HG03457 (cell line): ENCODE data around the gene TCF3.
"Not testable (repeated sequence)": the region's sequence is repeated elsewhere in the genome, so short reads cannot be mapped to it uniquely, and the experiment has no call there.

Experiments used
- ATAC-seq: cut with Tn5 transposase; IDR thresholded peaks from one replicate; pipeline ENCODE4 v1.9.1; 2021; ENCODE audit warnings: moderate number of reproducible peaks; ENCODE audit not compliant: unreplicated experiment

Gene TCF3

GRCh38 chr19:1653300-1653628 lies 849 bp upstream of the TCF3 start:
- ATAC-seq = no peak

GRCh38 chr19:1651568-1652291 lies 685 bp downstream of the TCF3 start:
- no peak for ATAC-seq

GRCh38 chr19:1650650-1651567 lies 1.5 kb downstream of the TCF3 start:
- ATAC-seq = no peak

- no peak for ATAC-seq
These were observed 2.4 kb downstream of the TCF3 start for GRCh38 chr19:1649706-1650649.

- no peak for ATAC-seq
These were observed 3.4 kb downstream of the TCF3 start for GRCh38 chr19:1648920-1649541.

- ATAC-seq = no peak
These were observed 4.0 kb downstream of the TCF3 start for GRCh38 chr19:1648459-1648849.

- ATAC-seq = no peak
These were observed 4.6 kb downstream of the TCF3 start for GRCh38 chr19:1647501-1648458.

- no peak for ATAC-seq
These were observed 5.6 kb downstream of the TCF3 start for GRCh38 chr19:1646659-1647453.

DNA sequence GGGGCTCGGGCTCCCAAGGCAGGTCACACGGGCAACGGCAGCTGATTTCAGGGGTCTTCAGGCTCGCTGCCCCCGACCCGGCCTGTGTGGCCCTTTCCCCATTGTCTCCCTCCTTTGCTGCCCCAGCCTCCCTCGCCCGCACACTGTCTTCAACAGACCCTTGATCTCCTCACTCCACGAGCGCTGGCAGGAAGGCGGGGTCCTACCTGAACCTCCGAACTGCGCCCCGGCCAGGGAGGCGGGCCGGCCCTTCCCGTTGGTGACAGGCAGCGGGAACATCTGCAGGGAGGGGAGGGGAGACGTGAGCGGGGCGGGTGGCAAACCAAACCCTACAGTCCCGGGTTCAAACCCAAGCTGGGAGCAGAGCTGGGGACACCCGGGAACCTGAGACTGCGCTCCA lies 6.3 kb downstream of the TCF3 start:
- ATAC-seq = no peak

GRCh38 chr19:1645299-1645698 lies 7.1 kb downstream of the TCF3 start:
- ATAC-seq = no peak

DNA sequence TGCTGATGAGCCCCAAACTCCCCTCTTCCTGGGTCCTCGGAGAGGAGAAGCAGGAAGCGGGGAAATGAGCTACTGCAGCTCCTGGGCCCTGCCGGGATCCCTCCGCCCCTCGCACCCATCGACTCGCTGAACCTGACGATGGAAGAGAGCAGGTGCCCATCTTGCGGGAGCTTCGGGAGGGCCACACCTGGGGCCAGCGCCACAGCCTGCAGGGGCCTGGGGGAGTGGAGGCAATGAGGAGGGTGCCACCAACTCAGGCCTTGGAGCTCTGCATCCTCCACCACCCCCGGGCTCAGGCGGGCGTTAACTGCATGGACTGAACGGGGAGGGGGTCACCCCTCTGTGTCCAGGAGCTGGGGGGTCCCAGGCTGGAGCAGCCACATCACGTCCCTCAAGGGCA lies 8.3 kb downstream of the TCF3 start:
- no peak for ATAC-seq

GRCh38 chr19:1640893-1641448 lies 11.4 kb downstream of the TCF3 start:
- not testable (repeated sequence) for ATAC-seq

GRCh38 chr19:1636325-1637236 lies 15.8 kb downstream of the TCF3 start:
- ATAC-seq = no peak

DNA sequence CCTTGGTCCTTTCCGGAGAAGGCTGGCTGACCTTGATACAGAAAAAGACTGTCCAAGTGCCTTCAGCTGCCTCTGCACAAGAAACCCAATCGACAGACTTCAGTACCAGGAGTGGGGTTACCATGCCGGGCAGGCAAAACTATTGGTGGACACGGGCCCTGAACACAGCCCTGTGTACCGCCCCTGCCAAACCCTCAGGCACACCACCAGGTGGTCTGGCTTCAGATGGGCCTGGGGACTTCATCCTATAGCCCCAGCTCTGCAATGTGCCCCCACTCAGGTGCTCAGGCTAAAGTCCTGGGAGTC lies 17.5 kb downstream of the TCF3 start:
- no peak for ATAC-seq

- ATAC-seq = no peak
These were observed 18.0 kb downstream of the TCF3 start for GRCh38 chr19:1634242-1634937.

GRCh38 chr19:1633269-1633826 lies 19.1 kb downstream of the TCF3 start:
- ATAC-seq = no peak
